ENCODE data around the gene SLC6A20.

GRCh38 chr3:45785605-45786150 lies 10.7 kb downstream of the SLC6A20 start:
- TF ChIP-seq POLR2A (IDR thresholded peaks at IDR 0.05): no peak
- TF ChIP-seq, protein P1, sequence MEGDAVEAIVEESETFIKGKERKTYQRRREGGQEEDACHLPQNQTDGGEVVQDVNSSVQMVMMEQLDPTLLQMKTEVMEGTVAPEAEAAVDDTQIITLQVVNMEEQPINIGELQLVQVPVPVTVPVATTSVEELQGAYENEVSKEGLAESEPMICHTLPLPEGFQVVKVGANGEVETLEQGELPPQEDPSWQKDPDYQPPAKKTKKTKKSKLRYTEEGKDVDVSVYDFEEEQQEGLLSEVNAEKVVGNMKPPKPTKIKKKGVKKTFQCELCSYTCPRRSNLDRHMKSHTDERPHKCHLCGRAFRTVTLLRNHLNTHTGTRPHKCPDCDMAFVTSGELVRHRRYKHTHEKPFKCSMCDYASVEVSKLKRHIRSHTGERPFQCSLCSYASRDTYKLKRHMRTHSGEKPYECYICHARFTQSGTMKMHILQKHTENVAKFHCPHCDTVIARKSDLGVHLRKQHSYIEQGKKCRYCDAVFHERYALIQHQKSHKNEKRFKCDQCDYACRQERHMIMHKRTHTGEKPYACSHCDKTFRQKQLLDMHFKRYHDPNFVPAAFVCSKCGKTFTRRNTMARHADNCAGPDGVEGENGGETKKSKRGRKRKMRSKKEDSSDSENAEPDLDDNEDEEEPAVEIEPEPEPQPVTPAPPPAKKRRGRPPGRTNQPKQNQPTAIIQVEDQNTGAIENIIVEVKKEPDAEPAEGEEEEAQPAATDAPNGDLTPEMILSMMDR (IDR thresholded peaks at IDR 0.05): no peak
- no peak for TF ChIP-seq POLR2AphosphoS5 (IDR thresholded peaks at IDR 0.05; ENCODE audit: insufficient read depth in 1 of 2, low read depth in 1 of 2)
